Measurements from ENCODE around the gene ACAA1.

GRCh38 chr3:38120693-38121450 lies 16.1 kb downstream of the ACAA1 start:
- TF ChIP-seq CTCF (IDR thresholded peaks at IDR 0.05) (no peak), POLR2A (IDR thresholded peaks at IDR 0.05) (no peak)

All from right lobe of liver (tissue), 4 donors.